ENCODE results near the gene DPF3. TPM values are rescaled to one million over a fixed set of nuclear protein-coding genes. Genes with fewer than 3 reads are reported as not detected.

Gene DPF3
- total RNA-seq, 1 experiment from 2014 or later, result 0.79 TPM

DNA sequence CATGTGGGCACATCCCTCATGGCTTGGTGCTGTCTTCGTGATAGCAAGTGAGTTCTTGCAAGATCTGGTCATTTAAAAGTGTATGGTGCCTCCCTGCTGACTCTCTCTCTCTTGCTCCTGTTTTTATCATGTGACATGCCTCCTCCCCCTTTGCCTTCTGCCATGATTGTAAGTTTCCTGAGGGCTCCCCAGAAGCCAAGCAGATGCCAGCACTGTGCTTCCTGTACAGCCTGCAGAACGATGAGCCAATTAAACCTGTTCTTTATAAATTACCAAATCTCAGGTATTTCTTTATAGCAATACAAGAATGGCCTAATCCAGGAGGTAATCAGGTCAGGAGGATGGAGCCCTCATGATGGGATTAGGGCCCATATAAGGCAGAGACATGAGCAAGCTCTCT, 116.3 kb downstream of the DPF3 start:
- H3K27me3 ChIP-seq, result no peaks in the 10 kb centered on the region
- H3K4me3 ChIP-seq, result no peak overlapping the region
- H3K4me1 ChIP-seq, result no peaks in the 10 kb centered on the region
- H3K36me3 ChIP-seq, result no peaks in the 10 kb centered on the region
- no peaks in the 10 kb centered on the region for H3K9me3 ChIP-seq (replicated peaks)
- H3K27ac ChIP-seq, result no peak overlapping the region
- DNase-seq, result no peak

DNA sequence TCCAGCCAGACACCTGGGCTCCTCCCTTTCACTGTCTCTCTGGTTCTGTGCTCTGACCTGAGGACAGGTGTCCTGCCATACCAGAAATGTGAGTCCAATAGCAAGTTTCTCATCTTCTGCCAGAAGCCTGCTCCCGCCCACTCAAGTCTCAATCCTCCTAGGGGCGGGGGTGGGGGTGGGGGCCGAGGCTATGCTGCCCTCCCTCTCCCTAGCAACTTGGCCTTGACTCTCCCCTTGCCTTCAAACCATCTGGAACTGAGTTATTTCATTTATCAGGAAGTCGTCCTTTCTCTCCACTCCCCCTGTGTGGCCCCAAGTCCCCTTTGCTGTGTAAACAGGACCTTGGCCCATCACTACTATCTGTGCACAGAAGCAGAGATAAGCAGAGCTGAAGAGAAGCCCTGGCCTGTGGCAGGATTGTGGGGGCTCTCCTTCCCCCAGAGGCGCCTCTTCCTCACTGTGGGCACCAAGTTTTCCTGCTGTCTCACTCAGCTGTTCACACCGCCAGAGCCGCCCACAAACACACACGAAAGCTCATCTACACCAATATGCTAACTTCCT, 117.1 kb downstream of the DPF3 start:
- H3K4me1 ChIP-seq, result no peaks in the 10 kb centered on the region
- no peaks in the 10 kb centered on the region for H3K36me3 ChIP-seq
- no peak overlapping the region for H3K4me3 ChIP-seq
- DNase-seq, result no peak
- H3K9me3 ChIP-seq (replicated peaks), result no peaks in the 10 kb centered on the region
- no peak overlapping the region for H3K27ac ChIP-seq
- H3K27me3 ChIP-seq, result no peaks in the 10 kb centered on the region

DNA sequence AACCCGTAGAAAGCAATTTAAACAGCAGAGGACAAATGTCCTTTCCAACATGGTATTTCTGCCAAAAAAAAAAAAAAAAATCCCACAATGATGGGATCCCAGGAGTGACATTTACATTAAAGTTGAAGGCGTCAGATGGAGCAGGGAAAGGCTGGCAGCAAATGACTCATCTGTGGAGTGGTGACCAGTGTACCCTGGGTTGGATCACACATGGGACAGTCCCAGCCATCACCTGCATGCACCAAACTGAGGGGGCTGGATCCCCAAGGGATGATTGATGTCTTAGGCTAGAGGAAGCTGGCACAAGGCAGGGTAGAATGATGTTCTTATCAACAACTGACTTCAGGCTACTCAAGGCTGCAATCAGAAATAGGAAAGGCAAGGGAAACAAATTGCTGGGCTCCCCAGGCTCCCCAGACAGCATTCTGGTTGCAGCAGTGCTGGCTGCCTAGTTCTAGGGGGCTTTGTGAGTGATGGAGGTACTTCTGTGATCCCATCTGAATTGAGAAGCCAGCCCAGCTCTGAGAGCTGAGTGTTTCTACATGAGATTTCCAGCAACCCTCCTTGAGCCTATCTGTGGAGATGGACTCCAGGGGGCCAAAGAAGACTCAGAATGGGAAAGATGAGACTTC, 117.9 kb downstream of the DPF3 start:
- Histone ChIP-seq H3K27ac (no peak overlapping the region), H3K27me3 (no peaks in the 10 kb centered on the region), H3K9me3 (replicated peaks) (no peaks in the 10 kb centered on the region), H3K36me3 (no peaks in the 10 kb centered on the region), H3K4me3 (no peak overlapping the region), H3K4me1 (no peaks in the 10 kb centered on the region)
- no peak for DNase-seq

DNA sequence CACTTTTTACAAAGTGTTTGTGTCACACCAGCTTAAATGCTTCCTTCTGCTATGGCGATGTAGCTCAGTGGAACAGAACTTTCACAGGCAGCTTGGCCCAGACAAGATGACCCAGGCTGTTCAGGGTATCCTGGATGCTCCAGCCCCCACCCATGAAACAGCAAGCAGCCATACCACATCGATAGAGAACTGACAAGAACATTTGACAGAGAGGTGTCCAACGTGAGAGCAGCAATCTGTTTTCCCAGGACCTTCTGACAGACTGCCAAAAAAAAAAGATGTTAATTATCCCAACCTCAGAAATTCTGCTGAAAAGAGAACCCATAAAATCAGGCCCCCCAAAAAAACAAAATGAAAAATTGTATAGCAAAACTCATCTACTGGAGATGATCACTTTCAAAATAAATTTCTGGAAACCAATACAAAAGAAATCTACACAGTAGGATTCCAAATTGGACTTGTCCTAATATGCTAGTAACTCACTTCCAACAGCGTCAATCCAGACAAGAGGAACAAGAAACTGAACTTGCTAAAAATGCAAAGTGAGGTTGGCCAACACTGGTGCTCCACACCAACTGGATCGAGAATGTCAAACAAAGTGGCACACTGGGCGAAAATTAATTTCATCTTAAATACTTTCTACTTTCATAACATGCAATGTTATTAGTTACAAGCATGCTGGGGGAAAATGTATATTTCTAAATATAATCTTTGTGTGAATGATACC, 118.8 kb downstream of the DPF3 start:
- Histone ChIP-seq H3K36me3 (no peaks in the 10 kb centered on the region), H3K27me3 (no peaks in the 10 kb centered on the region), H3K9me3 (replicated peaks) (no peaks in the 10 kb centered on the region), H3K27ac (no peak overlapping the region), H3K4me3 (no peak overlapping the region), H3K4me1 (no peaks in the 10 kb centered on the region)
- no peak for DNase-seq

DNA sequence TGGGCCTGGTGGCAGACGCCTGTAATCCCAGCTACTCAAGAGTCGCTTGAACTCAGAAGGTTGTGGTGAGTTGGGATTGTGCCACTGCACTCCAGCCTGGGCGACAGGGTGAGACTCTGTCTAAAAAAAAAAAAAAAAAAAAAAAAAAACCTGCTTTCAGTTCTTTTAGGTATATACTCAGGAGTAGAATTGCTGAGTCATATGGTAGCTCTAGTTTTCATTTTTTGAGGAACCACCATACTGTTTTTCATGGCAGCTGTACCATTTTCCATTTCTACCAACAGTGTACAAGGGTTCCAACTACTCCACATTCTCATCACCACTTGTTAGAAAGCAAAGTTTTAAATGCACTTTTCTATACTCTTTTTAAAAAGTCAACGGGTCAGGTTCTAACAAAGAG, 119.8 kb downstream of the DPF3 start:
- DNase-seq, result no peak

DNA sequence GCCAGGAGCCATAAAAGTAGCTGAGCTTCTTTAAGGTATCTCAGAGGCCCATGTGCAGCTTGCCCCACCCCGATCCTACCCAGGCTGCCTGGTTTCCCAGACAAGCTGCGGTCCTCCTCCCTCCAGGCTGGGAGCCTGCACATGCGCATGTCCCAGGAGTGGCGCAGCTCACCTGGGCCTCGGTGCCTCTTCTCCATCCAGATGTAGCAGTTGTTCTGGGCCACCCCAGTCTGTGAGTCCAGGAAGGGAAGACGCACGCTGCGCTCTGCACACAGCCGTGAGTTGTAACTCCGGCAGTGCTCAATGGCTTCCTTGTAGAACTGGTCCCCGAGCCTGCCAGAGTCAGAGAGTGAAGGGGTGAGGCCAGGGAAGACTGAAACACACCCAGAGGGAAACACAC, 122.3 kb downstream of the DPF3 start:
- no peaks in the 10 kb centered on the region for H3K9me3 ChIP-seq (replicated peaks)
- no peak for DNase-seq
- no peak overlapping the region for H3K4me3 ChIP-seq
- H3K4me1 ChIP-seq, result no peaks in the 10 kb centered on the region
- no peak overlapping the region for H3K27ac ChIP-seq
- H3K27me3 ChIP-seq, result no peaks in the 10 kb centered on the region
- no peaks in the 10 kb centered on the region for H3K36me3 ChIP-seq

More for the DNA sequence above, 119.8 kb downstream of the DPF3 start:
- Histone ChIP-seq H3K36me3 (no peaks in the 10 kb centered on the region), H3K4me1 (no peaks in the 10 kb centered on the region), H3K27me3 (no peaks in the 10 kb centered on the region), H3K9me3 (replicated peaks) (no peaks in the 10 kb centered on the region), H3K4me3 (no peak overlapping the region), H3K27ac (no peak overlapping the region)

DNA sequence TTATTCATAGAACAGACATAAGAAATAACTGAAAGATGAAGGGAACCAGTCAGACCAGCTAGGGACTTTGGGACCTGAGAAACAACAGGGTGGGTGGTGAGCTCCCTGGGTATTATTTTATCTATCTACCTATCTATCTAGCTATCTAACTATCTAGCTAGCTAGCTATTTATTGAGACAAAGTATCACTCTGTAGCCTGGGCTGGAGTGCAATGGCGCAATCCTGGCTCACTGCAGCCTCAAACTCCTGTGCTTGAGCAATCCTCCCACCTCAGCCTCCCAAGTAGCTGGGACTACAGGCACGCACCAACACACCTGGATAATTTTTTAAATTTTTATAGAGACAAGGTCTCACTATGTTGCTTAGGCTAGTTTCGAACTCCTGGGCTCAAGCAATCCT, 127.6 kb downstream of the DPF3 start:
- DNase-seq, result no peak
- no peak overlapping the region for H3K27ac ChIP-seq

DNA sequence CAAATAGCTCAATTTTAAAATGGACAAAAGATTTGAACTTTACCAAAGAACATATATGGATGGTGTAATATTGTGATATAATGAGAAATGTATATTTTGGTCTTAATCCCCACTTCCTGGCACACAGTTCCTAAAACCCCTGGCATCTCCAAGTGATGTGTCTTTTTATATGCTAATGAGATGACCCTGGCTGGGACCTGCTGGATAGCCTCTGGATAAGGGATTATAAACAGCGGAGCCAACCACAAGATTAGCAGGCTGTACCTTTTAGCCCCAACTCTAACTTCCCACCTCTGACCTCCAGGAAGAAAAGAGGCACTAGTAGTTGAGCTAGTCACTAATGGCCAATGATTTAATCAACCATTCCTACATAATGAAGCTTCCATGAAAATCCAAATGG, 130.0 kb downstream of the DPF3 start:
- Histone ChIP-seq H3K4me3 (no peak overlapping the region), H3K27ac (no peak overlapping the region), H3K36me3 (no peaks in the 10 kb centered on the region), H3K4me1 (no peaks in the 10 kb centered on the region), H3K9me3 (replicated peaks) (peaks cover under 1% of the 10 kb centered on the region), H3K27me3 (no peaks in the 10 kb centered on the region)
- no peak for DNase-seq

More for the DNA sequence above, 127.6 kb downstream of the DPF3 start:
- Histone ChIP-seq H3K36me3 (no peaks in the 10 kb centered on the region), H3K27me3 (no peaks in the 10 kb centered on the region), H3K9me3 (replicated peaks) (no peaks in the 10 kb centered on the region), H3K4me1 (no peaks in the 10 kb centered on the region), H3K4me3 (no peak overlapping the region)

DNA sequence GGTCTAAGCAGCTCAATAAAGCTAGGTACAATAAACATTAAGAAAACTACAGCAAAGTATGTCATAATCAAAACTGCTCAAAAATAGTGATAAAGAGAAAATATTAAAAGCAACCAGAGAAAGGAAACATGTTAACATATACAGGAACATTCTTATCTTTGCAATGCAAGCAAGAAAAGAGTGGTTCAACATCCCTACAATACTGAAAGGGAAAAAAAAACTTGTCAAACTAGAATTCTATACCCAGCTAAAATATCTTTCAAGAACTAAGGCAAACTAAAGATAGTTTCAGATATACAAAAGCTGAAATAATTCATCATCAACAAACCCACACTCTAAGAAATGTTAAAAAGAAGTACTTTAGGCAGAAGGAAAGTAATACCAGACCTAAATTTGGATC, 134.2 kb downstream of the DPF3 start:
- Histone ChIP-seq H3K36me3 (no peaks in the 10 kb centered on the region), H3K27ac (no peak overlapping the region), H3K9me3 (replicated peaks) (peaks cover 2% of the 10 kb centered on the region), H3K27me3 (no peaks in the 10 kb centered on the region), H3K4me1 (no peaks in the 10 kb centered on the region), H3K4me3 (no peak overlapping the region)
- no peak for DNase-seq

DNA sequence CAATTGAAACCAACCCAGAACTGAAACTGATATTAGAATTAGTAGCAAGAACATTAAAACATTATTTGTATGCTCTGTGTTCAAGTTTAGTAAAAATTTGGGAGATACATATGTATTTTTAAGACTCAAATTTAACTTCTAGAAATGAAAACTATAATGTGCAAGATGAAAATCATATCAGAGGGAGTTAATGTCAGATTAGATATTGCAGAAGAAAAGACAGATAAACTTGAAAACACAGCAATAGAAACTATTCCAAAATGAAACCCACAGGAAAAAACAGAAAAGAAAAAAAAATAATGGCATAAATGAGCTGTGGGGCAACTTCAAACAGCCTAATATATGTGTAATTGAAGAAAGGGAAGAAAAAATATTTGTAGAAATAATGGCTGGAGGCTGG, 134.9 kb downstream of the DPF3 start:
- Histone ChIP-seq H3K9me3 (replicated peaks) (peaks cover 2% of the 10 kb centered on the region), H3K4me1 (no peaks in the 10 kb centered on the region), H3K4me3 (no peak overlapping the region), H3K27ac (no peak overlapping the region), H3K27me3 (no peaks in the 10 kb centered on the region), H3K36me3 (no peaks in the 10 kb centered on the region)
- no peak for DNase-seq

DNA sequence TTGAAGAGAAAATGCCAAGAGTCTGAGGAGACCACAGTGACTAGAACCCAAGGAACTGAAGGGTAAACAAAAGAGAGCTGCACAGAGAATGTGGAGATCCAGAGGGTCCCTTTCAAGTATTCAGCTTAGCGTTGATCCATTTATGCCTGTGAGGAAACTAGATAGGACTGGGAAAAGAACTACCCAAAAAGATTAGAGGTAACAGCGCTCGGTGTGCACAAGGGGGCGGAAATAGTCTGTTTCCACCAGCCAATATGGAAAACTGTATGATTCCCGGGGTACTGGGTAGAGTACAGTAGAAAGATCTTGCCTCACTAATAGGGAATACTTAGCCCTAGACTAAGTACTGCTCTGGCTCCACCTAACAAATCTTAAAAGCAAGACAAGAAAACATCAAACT, 135.5 kb downstream of the DPF3 start:
- no peaks in the 10 kb centered on the region for H3K4me1 ChIP-seq
- peaks cover 2% of the 10 kb centered on the region for H3K9me3 ChIP-seq (replicated peaks)
- no peak for DNase-seq
- no peaks in the 10 kb centered on the region for H3K36me3 ChIP-seq
- H3K4me3 ChIP-seq, result no peak overlapping the region
- no peaks in the 10 kb centered on the region for H3K27me3 ChIP-seq
- H3K27ac ChIP-seq, result no peak overlapping the region

DNA sequence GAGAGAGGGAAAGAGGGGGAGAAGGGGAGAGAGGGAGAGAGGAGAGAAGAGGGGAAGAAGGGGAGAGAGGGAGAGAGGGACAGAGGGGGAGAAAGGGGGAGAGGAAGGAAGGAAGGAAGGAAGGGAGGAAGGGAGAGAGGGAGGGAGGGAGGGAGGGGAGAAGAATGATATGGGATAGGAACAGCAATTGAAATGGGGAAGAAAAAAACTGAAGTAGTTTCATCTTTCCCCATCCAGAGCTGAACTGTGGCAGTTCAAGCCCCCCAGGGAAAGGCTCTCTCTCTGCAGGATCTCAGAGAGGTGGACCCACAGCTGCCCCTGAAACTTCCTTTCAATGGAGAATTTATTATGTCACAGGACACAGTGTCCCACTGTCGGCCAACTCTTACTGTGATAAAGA, 136.9 kb downstream of the DPF3 start:
- Histone ChIP-seq H3K4me1 (no peaks in the 10 kb centered on the region), H3K36me3 (no peaks in the 10 kb centered on the region), H3K27me3 (no peaks in the 10 kb centered on the region), H3K4me3 (no peak overlapping the region), H3K9me3 (replicated peaks) (peaks cover 2% of the 10 kb centered on the region), H3K27ac (no peak overlapping the region)
- no peak for DNase-seq

DNA sequence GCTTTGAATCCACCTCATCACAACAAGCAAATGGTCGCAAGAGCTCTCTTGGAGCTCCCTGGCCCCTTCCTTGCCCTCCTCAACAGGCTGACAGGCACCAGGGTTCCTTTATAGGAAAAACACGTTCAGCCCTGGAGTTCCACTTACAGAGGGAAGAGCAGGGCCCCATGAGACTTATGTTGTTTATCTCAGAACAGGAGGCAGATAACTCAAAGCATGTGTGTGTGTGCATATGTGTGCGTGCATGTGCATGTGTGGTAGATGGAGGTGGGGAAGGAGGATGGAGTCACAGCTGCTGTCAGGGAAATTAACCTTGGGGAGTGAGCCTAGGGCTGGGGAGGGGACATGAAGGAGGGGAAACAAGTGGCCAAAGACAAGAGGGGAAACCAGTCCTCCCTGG, 138.1 kb downstream of the DPF3 start:
- Histone ChIP-seq H3K9me3 (replicated peaks) (peaks cover 2% of the 10 kb centered on the region), H3K27ac (no peak overlapping the region), H3K36me3 (no peaks in the 10 kb centered on the region), H3K4me1 (no peaks in the 10 kb centered on the region), H3K27me3 (no peaks in the 10 kb centered on the region), H3K4me3 (no peak overlapping the region)
- DNase-seq, result no peak

DNA sequence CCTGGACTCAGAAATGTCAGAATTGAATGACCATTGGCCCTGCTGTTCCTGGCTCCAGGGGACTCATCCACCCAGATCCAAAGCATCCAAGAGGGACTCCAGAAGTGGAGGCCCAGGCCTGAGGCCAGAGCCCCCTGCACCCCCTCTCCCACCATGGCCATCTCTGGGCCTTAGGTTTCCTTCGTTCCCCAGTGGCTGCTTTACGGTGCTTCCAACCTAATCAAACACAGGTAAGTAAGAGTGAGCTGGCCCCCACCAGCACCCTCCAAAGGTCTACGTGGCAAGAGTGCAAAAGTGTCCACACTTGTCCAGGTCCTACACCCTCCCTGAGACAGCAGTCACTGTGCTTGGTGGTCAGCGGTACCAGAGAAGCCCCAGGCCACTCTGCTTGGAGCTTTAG, 139.0 kb downstream of the DPF3 start:
- H3K36me3 ChIP-seq, result no peaks in the 10 kb centered on the region
- no peaks in the 10 kb centered on the region for H3K27me3 ChIP-seq
- H3K27ac ChIP-seq, result no peak overlapping the region
- H3K4me3 ChIP-seq, result no peak overlapping the region
- DNase-seq, result no peak
- H3K4me1 ChIP-seq, result no peaks in the 10 kb centered on the region
- peaks cover 2% of the 10 kb centered on the region; the same call in 1 of the 2 replicates for H3K9me3 ChIP-seq (replicated peaks)

DNA sequence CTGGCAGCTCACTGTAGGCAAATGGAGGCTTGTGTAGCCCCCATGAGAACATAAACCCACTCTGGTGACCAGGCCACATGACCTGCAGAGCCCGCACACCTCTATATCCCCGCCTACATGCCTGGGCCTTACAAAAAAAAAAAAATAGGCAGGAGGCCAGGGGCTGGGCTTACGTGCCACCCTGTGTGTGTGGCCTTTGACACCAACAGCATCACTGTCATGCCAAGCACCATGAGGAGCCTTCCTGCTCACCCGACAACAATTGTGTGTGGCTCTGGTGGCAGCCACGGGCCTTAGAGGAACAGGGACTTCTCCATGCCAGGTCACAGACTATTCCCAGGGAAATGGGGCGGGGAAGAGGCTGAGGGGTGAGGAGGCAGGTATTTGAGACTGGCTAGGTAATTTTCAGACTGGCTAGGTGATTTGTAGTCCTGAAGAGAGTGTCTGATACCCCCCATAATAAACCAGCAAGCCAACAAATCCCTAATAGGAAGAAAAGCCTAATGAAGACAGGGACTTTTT, 140.0 kb downstream of the DPF3 start:
- Histone ChIP-seq H3K27me3 (no peaks in the 10 kb centered on the region), H3K27ac (no peak overlapping the region), H3K4me1 (no peaks in the 10 kb centered on the region), H3K4me3 (no peak overlapping the region), H3K36me3 (no peaks in the 10 kb centered on the region), H3K9me3 (replicated peaks) (peaks cover 2% of the 10 kb centered on the region; the same call in 1 of the 2 replicates)
- DNase-seq, result no peak

Data from SJCRH30 (cell line).